ENCODE results near the gene ACOXL. TPM values are rescaled to one million over a fixed set of nuclear protein-coding genes. Genes with fewer than 3 reads are reported as not detected.

The ACOXL gene
- total RNA-seq, 1 experiment from 2014 or later, result not detected

DNA sequence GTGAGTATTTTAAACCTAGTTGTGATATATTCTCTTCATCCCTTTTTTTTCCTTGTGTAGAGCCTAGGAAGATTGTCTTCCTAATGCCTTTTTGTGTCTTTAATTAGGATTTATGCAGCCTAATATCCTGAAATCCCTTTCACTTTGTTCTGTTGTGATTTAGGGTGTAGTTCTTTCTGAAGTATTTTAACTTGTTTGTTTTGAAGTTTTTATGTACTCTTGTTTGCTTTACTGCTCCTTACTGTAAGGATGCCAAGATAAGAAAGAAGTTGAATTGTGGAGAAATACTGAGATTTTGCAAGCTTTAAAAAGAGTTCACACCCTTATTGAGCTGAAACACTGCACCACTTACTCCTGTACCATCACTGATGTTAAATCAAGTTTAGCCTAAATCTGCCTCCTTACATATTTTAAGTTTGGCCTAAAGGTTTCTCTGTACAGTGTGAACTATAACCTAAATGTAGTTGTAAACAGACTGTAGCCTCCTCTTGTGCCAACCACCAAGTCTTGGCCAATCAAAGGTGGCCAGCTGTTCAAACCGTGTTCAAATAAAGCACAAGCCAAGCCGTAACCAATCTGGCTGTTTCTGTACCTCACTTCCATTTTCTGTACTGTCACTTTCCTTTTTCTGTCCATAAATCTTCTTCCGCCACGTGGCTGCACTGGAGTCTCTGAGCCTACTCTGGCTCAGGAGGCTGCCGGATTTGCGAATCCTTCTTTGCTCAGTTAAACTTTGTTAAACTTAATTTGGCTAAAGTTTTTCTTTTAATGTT is 17.7 kb upstream of the ACOXL start:
- Histone ChIP-seq H3K9me3 (no peaks in the 10 kb centered on the region), H3K27me3 (peaks cover 11% of the 10 kb centered on the region), H3K36me3 (no peaks in the 10 kb centered on the region), H3K4me3 (no peak overlapping the region)
- no peak for DNase-seq

- Histone ChIP-seq H3K4me3 (no peak overlapping the region), H3K9me3 (no peaks in the 10 kb centered on the region), H3K36me3 (no peaks in the 10 kb centered on the region), H3K27me3 (no peaks in the 10 kb centered on the region; the same call in none of the 2 replicates)
- peak; percentile 70 for DNase-seq
Observed at GRCh38 chr2:110716959-110717645, 15.3 kb upstream of the ACOXL start.

- H3K9me3 ChIP-seq, result no peaks in the 10 kb centered on the region
- H3K4me3 ChIP-seq, result no peak overlapping the region
- no peaks in the 10 kb centered on the region; the same call in none of the 2 replicates for H3K27me3 ChIP-seq
- H3K36me3 ChIP-seq, result no peaks in the 10 kb centered on the region
- no peak for DNase-seq
Observed at GRCh38 chr2:110717734-110718133, 14.6 kb upstream of the ACOXL start.

- H3K4me3 ChIP-seq, result no peak overlapping the region
- no peaks in the 10 kb centered on the region for H3K9me3 ChIP-seq
- peaks cover 2% of the 10 kb centered on the region for H3K27me3 ChIP-seq
- no peaks in the 10 kb centered on the region for H3K36me3 ChIP-seq
- DNase-seq, result no peak
Observed at GRCh38 chr2:110718382-110718781, 14.0 kb upstream of the ACOXL start.

DNA sequence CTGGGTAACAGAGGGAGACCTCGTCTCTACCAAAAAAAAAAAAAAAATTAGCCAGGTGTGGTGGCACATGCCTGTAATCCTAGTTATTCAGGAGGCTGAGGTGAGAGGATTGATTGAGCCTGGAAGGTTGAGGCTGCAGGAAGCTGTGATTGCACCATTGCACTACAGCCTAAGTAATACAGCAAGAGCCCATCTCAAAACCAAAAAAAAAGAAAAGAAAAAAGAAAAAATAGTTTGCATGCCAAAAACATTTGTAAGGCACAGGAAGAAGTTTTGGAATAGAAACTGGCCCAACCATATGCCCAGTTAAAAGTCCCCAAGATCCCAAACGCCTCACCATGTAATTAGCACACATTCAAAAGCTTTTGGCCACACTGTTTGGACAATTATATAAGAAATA is 13.4 kb upstream of the ACOXL start:
- peaks cover 7% of the 10 kb centered on the region for H3K27me3 ChIP-seq

GRCh38 chr2:110720547-110720946 is 11.8 kb upstream of the ACOXL start:
- H3K36me3 ChIP-seq, result no peaks in the 10 kb centered on the region
- peaks cover 7% of the 10 kb centered on the region for H3K27me3 ChIP-seq
- DNase-seq, result no peak
- H3K9me3 ChIP-seq, result no peaks in the 10 kb centered on the region
- no peak overlapping the region for H3K4me3 ChIP-seq

More for the DNA sequence above, 13.4 kb upstream of the ACOXL start:
- no peaks in the 10 kb centered on the region for H3K36me3 ChIP-seq
- no peaks in the 10 kb centered on the region for H3K9me3 ChIP-seq
- DNase-seq, result no peak
- no peak overlapping the region for H3K4me3 ChIP-seq

DNA sequence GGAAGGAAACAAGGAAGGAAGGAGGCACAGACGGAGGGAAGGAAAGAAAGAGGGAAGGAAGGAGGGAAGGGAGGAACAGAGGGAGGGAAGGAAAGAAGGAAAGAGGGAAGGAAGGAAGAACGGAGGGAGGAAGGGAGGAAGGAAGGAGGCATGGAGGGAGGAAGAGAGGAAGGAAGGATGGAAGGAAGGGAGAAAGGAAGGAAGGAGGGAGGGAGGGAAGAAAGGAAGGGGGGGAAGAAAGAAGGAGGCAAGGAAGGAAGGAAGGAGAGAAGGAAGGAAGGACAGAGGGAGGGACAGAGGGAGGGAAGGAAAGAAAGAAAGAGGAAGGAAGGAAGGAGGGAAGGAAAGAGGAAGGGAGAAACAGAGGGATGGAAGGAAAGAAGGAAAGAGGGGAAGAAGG is 7.6 kb upstream of the ACOXL start:
- no peaks in the 10 kb centered on the region for H3K36me3 ChIP-seq
- peaks cover 12% of the 10 kb centered on the region for H3K27me3 ChIP-seq
- DNase-seq, result no peak
- no peaks in the 10 kb centered on the region for H3K9me3 ChIP-seq
- H3K4me3 ChIP-seq, result no peak overlapping the region

DNA sequence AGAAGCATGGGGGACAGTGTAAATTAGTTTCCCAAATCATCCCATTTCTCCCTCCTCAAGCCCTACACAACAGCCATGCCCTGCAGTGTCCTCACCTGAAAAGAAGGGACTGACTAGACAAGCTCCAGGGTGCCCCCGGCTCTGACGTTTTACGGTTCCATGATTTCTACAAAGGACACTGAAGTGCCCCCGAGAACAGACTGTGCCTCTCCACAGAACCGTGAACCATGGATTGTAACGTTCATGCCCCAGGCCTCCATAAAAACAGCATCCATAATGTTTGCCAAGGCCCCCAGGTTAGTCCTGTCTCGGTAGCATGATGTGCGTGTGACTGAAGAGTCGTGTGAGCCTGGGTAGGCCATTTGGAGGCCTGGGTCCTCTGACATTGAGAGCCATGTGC is 7.0 kb upstream of the ACOXL start:
- Histone ChIP-seq H3K27me3 (peaks cover 12% of the 10 kb centered on the region), H3K4me3 (no peak overlapping the region), H3K9me3 (no peaks in the 10 kb centered on the region), H3K36me3 (no peaks in the 10 kb centered on the region)
- DNase-seq, result no peak

GRCh38 chr2:110725859-110726258 is 6.5 kb upstream of the ACOXL start:
- Histone ChIP-seq H3K27me3 (peaks cover 12% of the 10 kb centered on the region), H3K9me3 (no peaks in the 10 kb centered on the region), H3K4me3 (no peak overlapping the region), H3K36me3 (no peaks in the 10 kb centered on the region)
- no peak for DNase-seq

- Histone ChIP-seq H3K4me3 (no peak overlapping the region), H3K9me3 (no peaks in the 10 kb centered on the region), H3K27me3 (peaks cover 14% of the 10 kb centered on the region), H3K36me3 (no peaks in the 10 kb centered on the region)
- no peak for DNase-seq
Observed at GRCh38 chr2:110726285-110726684, 6.1 kb upstream of the ACOXL start.

- Histone ChIP-seq H3K9me3 (no peaks in the 10 kb centered on the region), H3K27me3 (peaks cover 31% of the 10 kb centered on the region), H3K36me3 (no peaks in the 10 kb centered on the region), H3K4me3 (no peak overlapping the region)
- no peak for DNase-seq
Observed at GRCh38 chr2:110727923-110728322, 4.5 kb upstream of the ACOXL start.

DNA sequence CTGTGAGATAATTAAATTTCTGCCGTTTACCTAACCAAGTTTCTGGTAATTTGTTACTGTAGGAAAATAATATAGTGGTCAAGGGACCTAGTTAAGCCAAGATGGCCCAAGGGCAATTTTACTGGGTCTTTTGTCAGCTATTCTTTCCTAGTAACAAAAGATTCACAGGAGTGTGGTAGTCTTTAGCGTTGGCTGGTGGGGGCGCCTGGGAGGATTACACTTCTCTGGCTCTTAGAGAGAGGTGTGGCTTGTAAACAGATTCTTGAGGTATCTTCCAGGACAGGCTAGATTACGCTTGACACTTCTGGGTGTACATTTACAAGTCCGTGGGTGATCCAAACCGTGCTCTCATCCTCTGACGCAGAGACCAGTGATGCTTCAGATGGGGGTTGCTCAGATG is 3.3 kb upstream of the ACOXL start:
- Histone ChIP-seq H3K27me3 (peaks cover 36% of the 10 kb centered on the region), H3K9me3 (no peaks in the 10 kb centered on the region), H3K36me3 (no peaks in the 10 kb centered on the region), H3K4me3 (no peak overlapping the region)
- no peak for DNase-seq

DNA sequence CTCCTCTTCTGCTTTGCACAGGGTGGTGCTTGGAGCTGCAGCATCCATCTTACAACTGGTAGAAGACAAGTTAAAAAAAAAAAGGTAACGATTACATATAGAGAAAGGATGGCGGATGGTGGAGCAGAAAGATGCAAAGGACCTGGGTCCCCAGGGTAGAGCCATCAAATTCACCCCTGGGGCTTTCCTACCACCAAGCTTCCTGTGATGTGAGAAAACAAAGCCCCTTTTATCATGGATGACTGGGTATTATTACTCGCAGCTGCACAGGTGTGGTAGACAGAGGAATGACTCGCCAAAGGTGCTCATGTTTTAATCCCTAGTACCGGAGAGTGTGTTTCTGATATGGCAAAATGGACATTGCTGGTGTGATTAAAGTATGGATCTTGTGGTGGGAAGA is 1.3 kb upstream of the ACOXL start:
- Histone ChIP-seq H3K36me3 (no peaks in the 10 kb centered on the region), H3K9me3 (no peaks in the 10 kb centered on the region), H3K4me3 (no peak overlapping the region), H3K27me3 (peaks cover 50% of the 10 kb centered on the region)
- DNase-seq, result no peak

DNA sequence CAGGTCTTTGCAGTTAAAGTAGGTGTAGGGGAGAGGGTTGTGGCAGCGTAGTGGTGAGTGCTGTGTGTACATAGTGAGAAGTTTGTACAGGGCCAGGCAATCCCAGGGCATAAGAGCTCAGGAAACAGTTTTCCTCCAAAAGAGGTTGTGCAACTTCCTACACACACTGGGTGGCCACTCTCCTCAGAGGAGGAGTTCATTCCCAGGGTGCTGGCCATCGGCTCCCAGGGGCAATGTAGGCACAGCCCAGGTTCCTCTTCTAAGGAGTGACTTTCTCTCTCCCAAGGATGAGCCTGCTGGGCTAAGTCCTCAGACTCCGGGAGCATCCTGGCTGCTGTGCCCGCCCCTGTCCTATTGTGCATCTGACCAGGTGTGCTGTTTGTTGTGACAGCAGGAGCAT is 3.0 kb downstream of the ACOXL start:
- Histone ChIP-seq H3K27me3 (peaks cover 44% of the 10 kb centered on the region), H3K36me3 (no peaks in the 10 kb centered on the region), H3K9me3 (no peaks in the 10 kb centered on the region), H3K4me3 (no peak overlapping the region)
- DNase-seq, result no peak

GRCh38 chr2:110737783-110738182 is 5.4 kb downstream of the ACOXL start:
- DNase-seq, result no peak
- Histone ChIP-seq H3K36me3 (no peaks in the 10 kb centered on the region), H3K4me3 (no peak overlapping the region), H3K9me3 (no peaks in the 10 kb centered on the region), H3K27me3 (peaks cover 27% of the 10 kb centered on the region)

DNA sequence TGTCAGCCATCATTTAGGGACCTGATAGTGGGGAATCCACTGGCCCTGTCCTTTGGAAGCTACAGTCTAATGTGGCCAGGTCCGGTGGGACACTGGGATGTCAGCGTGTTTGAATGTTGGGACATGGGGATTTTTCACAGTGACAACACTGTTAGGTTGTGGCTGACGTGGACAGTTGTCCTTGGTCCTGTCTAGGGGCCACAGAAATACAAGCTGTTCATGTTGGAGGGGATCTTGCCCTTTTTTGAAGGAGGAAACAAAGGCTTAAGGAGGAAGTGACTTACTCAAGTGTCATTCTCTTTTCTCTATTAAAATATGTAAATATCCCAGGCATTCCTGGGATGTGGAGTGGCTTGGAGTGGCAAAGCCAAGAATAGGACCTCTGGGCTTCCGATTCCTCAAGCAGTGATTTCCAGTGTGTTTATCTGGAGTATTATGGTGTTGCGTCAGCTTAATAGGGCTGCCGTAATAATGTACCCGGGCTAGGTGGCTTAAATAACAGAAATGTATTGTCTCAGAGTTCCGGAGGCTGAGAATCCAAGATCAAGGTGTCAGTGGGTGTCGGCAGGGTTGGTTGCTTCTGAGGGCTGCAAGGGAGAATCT is 8.5 kb downstream of the ACOXL start:
- no peak for DNase-seq
- Histone ChIP-seq H3K36me3 (no peaks in the 10 kb centered on the region), H3K4me3 (no peak overlapping the region), H3K27me3 (no peaks in the 10 kb centered on the region; the same call in 1 of the 2 replicates), H3K9me3 (no peaks in the 10 kb centered on the region)

DNA sequence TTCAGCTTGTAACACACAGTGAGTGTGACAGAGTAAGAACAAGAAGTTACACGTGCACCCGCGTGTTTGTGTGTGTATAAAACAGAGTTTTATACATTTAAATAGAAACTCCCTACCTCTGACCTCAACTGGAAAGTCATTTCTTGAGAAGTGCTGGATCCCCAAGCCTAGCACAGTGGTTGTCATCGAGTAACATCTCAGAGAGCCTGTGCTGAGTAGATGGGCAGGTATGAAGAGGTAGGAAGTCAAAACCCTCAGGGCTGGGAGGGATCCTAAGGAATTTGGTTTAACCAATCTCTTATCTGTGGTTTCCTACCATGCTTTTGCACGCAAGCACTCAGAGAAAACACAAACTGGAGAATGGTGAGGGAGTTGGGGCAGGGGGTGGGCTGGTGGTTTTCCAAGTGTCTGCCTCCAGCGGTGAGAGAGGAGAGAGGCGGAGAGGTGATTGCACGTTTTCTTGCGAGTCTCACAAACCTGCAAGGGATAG is 9.2 kb downstream of the ACOXL start:
- no peaks in the 10 kb centered on the region; the same call in 1 of the 2 replicates for H3K27me3 ChIP-seq
- no peak for DNase-seq

More for the DNA sequence above, 9.2 kb downstream of the ACOXL start:
- no peaks in the 10 kb centered on the region for H3K36me3 ChIP-seq
- no peak overlapping the region for H3K4me3 ChIP-seq
- H3K9me3 ChIP-seq, result no peaks in the 10 kb centered on the region
